ENCODE results near the gene MAST1.

The MAST1 gene

GRCh38 chr19:12838182-12838885, at the start of gene MAST1:
MAST1 (plus strand) TSS chr19:12838515; CDS start chr19:12838573, 58 bp downstream.
- Histone ChIP-seq H3K27ac (ENCODE audit: low read depth, low read length) (no peak within 1 kb of the TSS), H3K27me3 (ENCODE audit: control insufficient read depth, insufficient read depth, low read length) (peaks cover 36% of the 10 kb centered on the region), H3K36me3 (ENCODE audit: control insufficient read depth, insufficient read depth, low read length) (no peaks in the 10 kb centered on the region), H3K9ac (ENCODE audit: low read length) (no peak within 1 kb of the TSS), H3K4me3 (ENCODE audit: low read length) (no peak within 1 kb of the TSS), H3K4me1 (ENCODE audit: control insufficient read depth, insufficient read depth, low read length) (no peaks in the 10 kb centered on the region)

- H3K9ac ChIP-seq (ENCODE audit: low read length): peak overlapping the region; percentile 83
- H3K4me3 ChIP-seq (ENCODE audit: low read length): peak overlapping the region; percentile 68
- no peaks in the 10 kb centered on the region for H3K27me3 ChIP-seq (ENCODE audit: control insufficient read depth, insufficient read depth, low read length)
- peak overlapping the region; percentile 94 for H3K27ac ChIP-seq (ENCODE audit: low read depth, low read length)
- H3K4me1 ChIP-seq (ENCODE audit: control insufficient read depth, insufficient read depth, low read length): peaks cover 24% of the 10 kb centered on the region
- H3K36me3 ChIP-seq (ENCODE audit: control insufficient read depth, insufficient read depth, low read length): no peaks in the 10 kb centered on the region
Measured at GRCh38 chr19:12788682-12789097, 49.6 kb upstream of the MAST1 start.

- H3K4me3 ChIP-seq (ENCODE audit: low read length): peak overlapping the region; percentile 68
- H3K27ac ChIP-seq (ENCODE audit: low read depth, low read length): peak overlapping the region; percentile 94
- H3K4me1 ChIP-seq (ENCODE audit: control insufficient read depth, insufficient read depth, low read length): peaks cover 29% of the 10 kb centered on the region
- peak overlapping the region; percentile 83 for H3K9ac ChIP-seq (ENCODE audit: low read length)
- no peaks in the 10 kb centered on the region for H3K27me3 ChIP-seq (ENCODE audit: control insufficient read depth, insufficient read depth, low read length)
- no peaks in the 10 kb centered on the region for H3K36me3 ChIP-seq (ENCODE audit: control insufficient read depth, insufficient read depth, low read length)
Measured at GRCh38 chr19:12789098-12789903, 49.0 kb upstream of the MAST1 start.

GRCh38 chr19:12789904-12790619, 48.3 kb upstream of the MAST1 start:
- Histone ChIP-seq H3K27ac (ENCODE audit: low read depth, low read length) (peak overlapping the region; percentile 94), H3K9ac (ENCODE audit: low read length) (peak overlapping the region; percentile 39), H3K4me1 (ENCODE audit: control insufficient read depth, insufficient read depth, low read length) (peaks cover 29% of the 10 kb centered on the region), H3K4me3 (ENCODE audit: low read length) (peak overlapping the region; percentile 61), H3K36me3 (ENCODE audit: control insufficient read depth, insufficient read depth, low read length) (no peaks in the 10 kb centered on the region), H3K27me3 (ENCODE audit: control insufficient read depth, insufficient read depth, low read length) (no peaks in the 10 kb centered on the region)

GRCh38 chr19:12790628-12791344, 47.5 kb upstream of the MAST1 start:
- peaks cover 29% of the 10 kb centered on the region for H3K4me1 ChIP-seq (ENCODE audit: control insufficient read depth, insufficient read depth, low read length)

GRCh38 chr19:12791345-12792050, 46.8 kb upstream of the MAST1 start, which contains the start of gene JUNB:
JUNB (plus strand) TSS chr19:12791486; CDS start chr19:12791772, 286 bp downstream.
- Histone ChIP-seq H3K36me3 (ENCODE audit: control insufficient read depth, insufficient read depth, low read length) (no peaks in the 10 kb centered on the region), H3K4me3 (ENCODE audit: low read length) (peak within 1 kb of the TSS; percentile 100), H3K27me3 (ENCODE audit: control insufficient read depth, insufficient read depth, low read length) (no peaks in the 10 kb centered on the region), H3K9ac (ENCODE audit: low read length) (peak within 1 kb of the TSS; percentile 98), H3K27ac (ENCODE audit: low read depth, low read length) (peak within 1 kb of the TSS; percentile 94), H3K4me1 (ENCODE audit: control insufficient read depth, insufficient read depth, low read length) (peaks cover 29% of the 10 kb centered on the region)

More at GRCh38 chr19:12790628-12791344, 47.5 kb upstream of the MAST1 start:
- Histone ChIP-seq H3K27me3 (ENCODE audit: control insufficient read depth, insufficient read depth, low read length) (no peaks in the 10 kb centered on the region), H3K27ac (ENCODE audit: low read depth, low read length) (peak overlapping the region; percentile 94), H3K4me3 (ENCODE audit: low read length) (peak overlapping the region; percentile 61), H3K36me3 (ENCODE audit: control insufficient read depth, insufficient read depth, low read length) (no peaks in the 10 kb centered on the region), H3K9ac (ENCODE audit: low read length) (peak overlapping the region; percentile 39)

- no peaks in the 10 kb centered on the region for H3K36me3 ChIP-seq (ENCODE audit: control insufficient read depth, insufficient read depth, low read length)
- H3K4me3 ChIP-seq (ENCODE audit: low read length): peak overlapping the region; percentile 100
- H3K27me3 ChIP-seq (ENCODE audit: control insufficient read depth, insufficient read depth, low read length): no peaks in the 10 kb centered on the region
- peaks cover 29% of the 10 kb centered on the region for H3K4me1 ChIP-seq (ENCODE audit: control insufficient read depth, insufficient read depth, low read length)
- H3K27ac ChIP-seq (ENCODE audit: low read depth, low read length): peak overlapping the region; percentile 94
- H3K9ac ChIP-seq (ENCODE audit: low read length): peak overlapping the region; percentile 98
Measured at GRCh38 chr19:12792051-12792852, 46.1 kb upstream of the MAST1 start.

- Histone ChIP-seq H3K36me3 (ENCODE audit: control insufficient read depth, insufficient read depth, low read length) (no peaks in the 10 kb centered on the region), H3K27me3 (ENCODE audit: control insufficient read depth, insufficient read depth, low read length) (no peaks in the 10 kb centered on the region), H3K9ac (ENCODE audit: low read length) (peak overlapping the region; percentile 98), H3K4me1 (ENCODE audit: control insufficient read depth, insufficient read depth, low read length) (peaks cover 29% of the 10 kb centered on the region), H3K4me3 (ENCODE audit: low read length) (peak overlapping the region; percentile 100), H3K27ac (ENCODE audit: low read depth, low read length) (peak overlapping the region; percentile 94)
Measured at GRCh38 chr19:12792853-12793289, 45.4 kb upstream of the MAST1 start.

- Histone ChIP-seq H3K36me3 (ENCODE audit: control insufficient read depth, insufficient read depth, low read length) (no peaks in the 10 kb centered on the region), H3K4me3 (ENCODE audit: low read length) (peak overlapping the region; percentile 100), H3K4me1 (ENCODE audit: control insufficient read depth, insufficient read depth, low read length) (peaks cover 23% of the 10 kb centered on the region), H3K27me3 (ENCODE audit: control insufficient read depth, insufficient read depth, low read length) (no peaks in the 10 kb centered on the region), H3K27ac (ENCODE audit: low read depth, low read length) (peak overlapping the region; percentile 94), H3K9ac (ENCODE audit: low read length) (peak overlapping the region; percentile 98)
Measured at GRCh38 chr19:12793290-12794195, 44.8 kb upstream of the MAST1 start.
